Uterus (tissue), 4 donors: Measurements from ENCODE around the gene TMEM115. TPM values are rescaled to one million over a fixed set of nuclear protein-coding genes. Genes with fewer than 3 reads are reported as not detected.
A peak's percentile ranks its signal among the peaks of the same experiment; 100 is the strongest.

Source experiments
- DNase-seq, 2 donors: peaks; one replicate each; pipeline ENCODE4 v3.0.0-alpha.2; 2019 to 2020
- H3K27ac ChIP-seq, 2 donors: fragments of 200-600 bp; sonication (generic); 1 replicate in 1 of 2; 2 replicates in 1 of 2; pipeline ENCODE4 v1.5.1; 2016 to 2018
- H3K27me3 ChIP-seq, 2 donors: fragments of 200-600 bp; sonication (generic); one replicate each; pipeline ENCODE4 v1.5.1; 2018 to 2019; ENCODE audit warnings: control low read depth in 1 of 2
- H3K36me3 ChIP-seq, 2 donors: fragments of 200-600 bp; sonication (generic); one replicate each; pipeline ENCODE4 v1.5.1; 2019; ENCODE audit warnings: control low read depth in 1 of 2
- H3K4me1 ChIP-seq, 2 donors: fragments of 200-600 bp; sonication (generic); one replicate each; pipeline ENCODE4 v1.5.1; 2018 to 2019; ENCODE audit warnings: control low read depth in 1 of 2
- H3K4me3 ChIP-seq, 2 donors: fragments of 200-600 bp; sonication (generic); 1 replicate in 1 of 2; 2 replicates in 1 of 2; pipeline ENCODE4 v1.5.1; 2018 to 2019; ENCODE audit warnings: mild to moderate bottlenecking in 1 of 2
- H3K9me3 ChIP-seq, 2 donors: fragments of 200-600 bp; sonication (generic); one replicate each; pipeline ENCODE4 v1.5.1; 2019; ENCODE audit warnings: control low read depth in 1 of 2
- POLR2A ChIP-seq, 2 donors: fragments of 450-650 bp; IDR thresholded peaks; one replicate each; pipeline ENCODE4 v1.6.1; 2016; ENCODE audit warnings: antibody characterized with exemption in 2 of 2, mild to moderate bottlenecking in 1 of 2, moderate library complexity in 1 of 2
- intact Hi-C: fragments of 100-400 bp; cut with DNase I; formaldehyde crosslinking; loops from one replicate; pipeline ENCODE4 v1.15.1; 2023; ENCODE audit warnings: low total_unique reads
- total RNA-seq, 4 donors: library from RNA; depleted of rRNA in 3 of 4; stranded (reverse); fragments of >200 nt in 3 of 4; gene quantifications; one replicate each; pipeline versions ENCODE4 v1.1.0 to v1.2.4, GENCODE V29; 2014 to 2023
- TF ChIP-seq, protein P1 (sequence below), 4 experiments: fragments of 200-600 bp in 2 of 4; fragments of 450-650 bp in 2 of 4; sonication (generic) in 2 of 4; IDR thresholded peaks; one replicate each; pipeline ENCODE4 v1.5.1; 2016 to 2019; ENCODE audit warnings: antibody characterized with exemption in 4 of 4, mild to moderate bottlenecking in 2 of 4, moderate library complexity in 1 of 4
- donor health status: DM: yes; HTN: yes; CAD: no.

The TMEM115 gene
- total RNA-seq, result 10 to 100 TPM; 24.1 to 61.7 (median 37.0) TPM

DNA sequence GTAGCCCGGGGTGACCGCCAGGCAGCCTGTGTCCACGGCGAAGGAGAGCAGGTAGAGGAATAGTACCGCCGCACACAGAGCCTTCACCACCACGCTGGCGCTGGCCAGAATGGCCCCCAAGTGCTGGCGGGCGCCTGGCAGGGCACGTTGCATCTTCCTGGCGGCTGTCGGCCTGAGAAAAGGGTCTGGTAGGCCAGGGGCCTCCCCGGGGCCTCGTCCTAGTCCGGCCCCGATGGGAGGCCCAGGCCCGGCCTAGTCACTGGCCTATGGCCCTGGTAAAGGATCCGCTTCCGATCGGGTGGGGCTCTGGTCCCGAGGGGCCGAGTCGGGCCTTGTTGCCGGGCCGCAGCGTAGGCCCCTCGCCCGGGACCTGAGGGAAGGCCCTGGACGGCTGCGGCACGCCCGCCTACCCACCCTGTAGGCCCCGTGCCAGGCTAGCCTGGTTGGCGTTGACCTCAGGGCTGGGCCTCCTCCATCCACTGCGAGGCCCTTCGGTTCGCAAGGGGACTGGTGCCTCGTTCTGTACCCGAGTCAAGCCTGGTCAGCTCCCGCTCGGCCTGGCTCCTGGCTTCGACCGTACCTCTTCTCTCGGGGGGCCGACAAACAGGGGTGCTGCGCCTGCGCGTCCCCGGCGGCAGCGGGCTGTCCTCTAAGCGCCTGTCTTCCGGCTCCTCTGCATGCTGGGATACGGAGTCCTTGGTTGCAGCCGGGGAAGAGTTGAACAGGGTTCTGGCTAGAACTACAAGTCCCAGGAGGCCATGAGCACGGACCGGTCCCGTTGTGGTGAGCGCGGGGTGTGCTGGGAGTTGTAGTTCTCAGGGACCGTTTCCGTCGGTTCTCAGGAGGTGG is at the start of gene TMEM115:
TMEM115 (minus strand) TSS at position 611 of the 849 bp plus-strand sequence; CDS start at position 153, 458 bp downstream.
- Histone ChIP-seq H3K27me3 (no peaks in the 10 kb centered on the region), H3K4me1 (peaks cover 16 to 27% of the 10 kb centered on the region in 2 donors), H3K27ac (peak within 1 kb of the TSS; percentile 89 to 93), H3K36me3 (no peaks in the 10 kb centered on the region), H3K9me3 (no peaks in the 10 kb centered on the region), H3K4me3 (peak within 1 kb of the TSS; percentile 67 to 91)
- intact Hi-C loops, result no loop called here
- TF ChIP-seq POLR2A (IDR thresholded peaks at IDR 0.05), result peak; percentile 56 to 71
- TF ChIP-seq, protein P1, sequence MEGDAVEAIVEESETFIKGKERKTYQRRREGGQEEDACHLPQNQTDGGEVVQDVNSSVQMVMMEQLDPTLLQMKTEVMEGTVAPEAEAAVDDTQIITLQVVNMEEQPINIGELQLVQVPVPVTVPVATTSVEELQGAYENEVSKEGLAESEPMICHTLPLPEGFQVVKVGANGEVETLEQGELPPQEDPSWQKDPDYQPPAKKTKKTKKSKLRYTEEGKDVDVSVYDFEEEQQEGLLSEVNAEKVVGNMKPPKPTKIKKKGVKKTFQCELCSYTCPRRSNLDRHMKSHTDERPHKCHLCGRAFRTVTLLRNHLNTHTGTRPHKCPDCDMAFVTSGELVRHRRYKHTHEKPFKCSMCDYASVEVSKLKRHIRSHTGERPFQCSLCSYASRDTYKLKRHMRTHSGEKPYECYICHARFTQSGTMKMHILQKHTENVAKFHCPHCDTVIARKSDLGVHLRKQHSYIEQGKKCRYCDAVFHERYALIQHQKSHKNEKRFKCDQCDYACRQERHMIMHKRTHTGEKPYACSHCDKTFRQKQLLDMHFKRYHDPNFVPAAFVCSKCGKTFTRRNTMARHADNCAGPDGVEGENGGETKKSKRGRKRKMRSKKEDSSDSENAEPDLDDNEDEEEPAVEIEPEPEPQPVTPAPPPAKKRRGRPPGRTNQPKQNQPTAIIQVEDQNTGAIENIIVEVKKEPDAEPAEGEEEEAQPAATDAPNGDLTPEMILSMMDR (IDR thresholded peaks at IDR 0.05), result peak in 1 of 4 experiments; percentile 31
- DNase-seq, result peak; percentile 95 to 99

DNA sequence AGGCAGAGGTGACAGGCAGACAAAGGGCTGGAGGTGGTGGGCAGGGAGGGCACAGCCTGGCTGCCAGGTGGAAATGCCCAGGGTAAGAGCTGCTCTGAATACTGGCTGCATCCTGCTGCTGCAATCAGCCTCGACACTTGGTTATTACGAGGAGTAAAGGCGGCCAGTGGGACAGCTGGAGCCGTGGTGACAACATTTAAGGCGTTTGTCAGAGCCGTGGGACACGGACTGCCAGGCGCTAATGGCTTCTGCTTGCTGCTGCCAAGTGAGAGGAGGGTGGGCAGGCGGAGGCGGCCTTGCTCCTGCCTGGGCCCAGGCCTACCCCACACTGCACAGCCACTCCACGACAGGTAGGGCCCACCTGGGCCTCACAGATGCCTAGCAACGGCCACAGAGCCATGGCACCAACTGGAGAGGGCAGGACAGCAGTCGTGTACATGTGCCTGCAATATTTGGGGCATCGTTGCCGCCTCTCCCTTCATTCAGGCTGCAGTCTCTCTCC is 49.2 kb upstream of the TMEM115 start:
- no peak overlapping the region for H3K4me3 ChIP-seq
- no peaks in the 10 kb centered on the region for H3K9me3 ChIP-seq
- H3K4me1 ChIP-seq, result no peaks in the 10 kb centered on the region
- no peak for DNase-seq
- H3K27ac ChIP-seq, result no peak overlapping the region
- no peaks in the 10 kb centered on the region for H3K36me3 ChIP-seq
- intact Hi-C loops, result no loop called here
- TF ChIP-seq POLR2A (IDR thresholded peaks at IDR 0.05), result no peak
- TF ChIP-seq, protein P1 (IDR thresholded peaks at IDR 0.05), result no peak
- no peaks in the 10 kb centered on the region for H3K27me3 ChIP-seq

DNA sequence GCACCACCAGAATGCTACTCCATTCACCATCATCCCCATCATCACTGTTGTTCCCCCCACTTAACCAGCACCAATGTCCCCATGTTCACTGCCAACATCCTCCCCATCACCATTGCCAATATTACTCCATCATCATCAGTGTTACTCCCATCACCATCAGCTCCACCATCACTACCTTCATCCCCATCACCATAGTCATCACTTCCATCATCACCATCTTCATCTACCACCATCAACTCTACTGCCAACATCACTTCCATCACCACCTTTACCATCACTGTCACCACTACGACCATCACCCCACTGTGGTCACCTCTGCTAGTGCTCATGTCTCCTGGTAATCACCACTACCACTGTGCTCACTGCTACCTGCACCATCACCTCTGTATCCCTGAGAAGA is 47.2 kb upstream of the TMEM115 start:
- no peak for TF ChIP-seq POLR2A (IDR thresholded peaks at IDR 0.05)
- TF ChIP-seq, protein P1 (IDR thresholded peaks at IDR 0.05), result no peak
- H3K27ac ChIP-seq, result no peak overlapping the region
- H3K9me3 ChIP-seq, result no peaks in the 10 kb centered on the region
- no peaks in the 10 kb centered on the region for H3K27me3 ChIP-seq
- no peaks in the 10 kb centered on the region for H3K36me3 ChIP-seq
- no peak overlapping the region for H3K4me3 ChIP-seq
- intact Hi-C loops, result no loop called here
- no peaks in the 10 kb centered on the region for H3K4me1 ChIP-seq
- no peak for DNase-seq

DNA sequence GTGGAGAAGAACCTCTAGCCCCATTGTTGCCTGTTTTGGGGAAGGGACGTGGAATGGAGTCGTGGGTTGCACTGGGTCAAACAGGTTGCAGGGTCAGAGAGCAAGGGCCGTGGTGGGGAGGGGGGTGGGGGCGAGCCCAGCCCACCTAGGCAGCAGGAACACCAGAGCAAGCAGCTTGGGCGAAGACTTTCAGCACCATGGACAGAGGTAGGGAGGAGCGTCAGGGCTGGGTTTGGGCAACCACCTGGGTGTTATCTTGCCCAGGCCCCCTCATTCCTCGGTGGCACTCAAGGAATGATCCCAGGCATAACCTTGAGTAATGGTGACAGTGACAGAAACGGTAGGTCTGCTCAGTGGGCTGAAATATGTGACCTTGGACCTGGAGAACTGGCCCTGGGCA is 45.9 kb upstream of the TMEM115 start:
- Histone ChIP-seq H3K27me3 (no peaks in the 10 kb centered on the region), H3K4me3 (no peak overlapping the region), H3K27ac (no peak overlapping the region), H3K9me3 (no peaks in the 10 kb centered on the region), H3K36me3 (no peaks in the 10 kb centered on the region), H3K4me1 (no peaks in the 10 kb centered on the region)
- intact Hi-C loops, result no loop called here
- TF ChIP-seq POLR2A (IDR thresholded peaks at IDR 0.05), result no peak
- TF ChIP-seq, protein P1 (IDR thresholded peaks at IDR 0.05), result no peak
- no peak for DNase-seq

DNA sequence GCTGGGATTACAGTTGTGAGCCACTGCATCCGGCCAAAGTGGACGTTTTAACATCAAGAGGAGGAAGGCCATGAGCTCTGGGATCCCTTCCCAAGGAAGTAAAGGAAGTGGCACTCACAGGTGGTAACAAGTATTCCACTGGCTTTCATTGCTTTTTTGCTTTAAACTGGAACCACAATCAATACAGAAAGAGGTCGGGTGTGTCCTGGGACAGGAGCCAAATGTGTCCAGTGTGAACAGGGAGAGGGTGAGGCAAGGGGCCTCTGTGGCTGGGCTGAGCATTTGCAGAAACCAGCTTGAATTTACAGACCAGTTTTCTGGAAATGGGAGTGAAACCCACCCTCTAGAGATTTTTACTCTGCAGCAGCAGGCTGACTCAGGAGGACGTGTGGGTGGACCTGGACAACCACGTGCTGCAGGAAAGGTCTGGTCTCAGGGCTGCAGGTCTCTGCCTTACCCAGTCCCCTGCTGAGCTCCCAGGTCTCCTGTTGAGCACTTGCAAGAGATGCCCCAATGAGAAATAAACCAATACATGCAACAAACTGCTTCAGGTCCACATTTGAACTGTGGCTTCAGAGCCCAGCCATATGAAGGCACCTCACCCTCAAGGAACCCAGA is 42.8 kb upstream of the TMEM115 start:
- Histone ChIP-seq H3K4me1 (no peaks in the 10 kb centered on the region), H3K4me3 (no peak overlapping the region), H3K27ac (no peak overlapping the region), H3K36me3 (no peaks in the 10 kb centered on the region), H3K9me3 (no peaks in the 10 kb centered on the region), H3K27me3 (no peaks in the 10 kb centered on the region)
- DNase-seq, result no peak
- intact Hi-C loops, result no loop called here
- no peak for TF ChIP-seq POLR2A (IDR thresholded peaks at IDR 0.05)
- TF ChIP-seq, protein P1 (IDR thresholded peaks at IDR 0.05), result no peak
